Measurements from ENCODE around the gene TFR2. TPM values are rescaled to one million over a fixed set of nuclear protein-coding genes. Genes with fewer than 3 reads are reported as not detected.

Gene TFR2
- total and polyA plus RNA-seq, 2 donors (not counting 3 experiments of a cell fraction or from before 2014, with no cell fraction given), result 0.37 to 0.60 TPM

GRCh38 chr7:100649826-100650565 lies 8.6 kb upstream of the TFR2 start:
- DNase-seq (ENCODE audit: low read depth, low spot score) (no peak), FAIRE-seq (no peak)
- no peak overlapping the region for H3K4me3 ChIP-seq (replicated peaks in 1 of 3; ENCODE audit: insufficient read depth in 1 of 3, low read depth in 1 of 3, low read length in 3 of 3)
- ChIA-PET POLR2A (no interaction called here), CTCF (interaction anchor here (1.5 kb wide), 1 partner anchor 105 kb away, joined by 4 read pairs; no protein-coding TSS in a partner anchor)
- dilution Hi-C loops (cut with MboI; ENCODE audit: extremely low pct_ligation_motif_present, low sequenced_read_pairs), result no loop called here
- no peaks in the 10 kb centered on the region for H3K79me2 ChIP-seq (ENCODE audit: control insufficient read depth, insufficient read depth, low read length)
- no peaks in the 10 kb centered on the region for H3K4me1 ChIP-seq (ENCODE audit: control insufficient read depth, extremely low read depth, insufficient read depth, low read length)
- peaks cover 0 to 3% of the 10 kb centered on the region in 2 experiments for H3K27me3 ChIP-seq (ENCODE audit: control insufficient read depth in 2 of 2, insufficient read depth in 2 of 2, low read length in 2 of 2)
- H3K4me2 ChIP-seq (ENCODE audit: insufficient read depth, low read length), result no peak overlapping the region
- no peaks in the 10 kb centered on the region for H3K36me3 ChIP-seq (ENCODE audit: control insufficient read depth in 2 of 2, extremely low read depth in 1 of 2, insufficient read depth in 2 of 2, low read length in 2 of 2)
- BruUV-seq (replicated peaks), result no TSS peak
- no peak overlapping the region for H3K27ac ChIP-seq (ENCODE audit: insufficient read depth, low read depth, low read length)
- H4K20me1 ChIP-seq (replicated peaks; ENCODE audit: control insufficient read depth, extremely low read depth, insufficient read depth, low read length), result no peaks in the 10 kb centered on the region
- H3K9ac ChIP-seq (replicated peaks; ENCODE audit: extremely low read depth, insufficient read depth, low read length), result no peak overlapping the region
- no peak overlapping the region for H2AFZ ChIP-seq (ENCODE audit: low read depth, low read length)
- TF ChIP-seq POLR2A (IDR thresholded peaks at IDR 0.05; ENCODE audit: low read depth, low read length), result no peak
- H3K9me3 ChIP-seq (replicated peaks; ENCODE audit: control insufficient read depth, insufficient read depth, low read length), result no peaks in the 10 kb centered on the region
- intact Hi-C loops (cut with micrococcal nuclease), result no loop called here
- no peaks in the 10 kb centered on the region for H3K9me1 ChIP-seq (replicated peaks; ENCODE audit: control insufficient read depth, extremely low read depth, insufficient read depth, low read length)

GRCh38 chr7:100642534-100642907 lies 1.2 kb upstream of the TFR2 start:
- DNase-seq (ENCODE audit: low read depth, low spot score), result no peak
- H4K20me1 ChIP-seq (replicated peaks; ENCODE audit: control insufficient read depth, extremely low read depth, insufficient read depth, low read length), result no peaks in the 10 kb centered on the region
- no peak overlapping the region for H3K9ac ChIP-seq (replicated peaks; ENCODE audit: extremely low read depth, insufficient read depth, low read length)
- H3K79me2 ChIP-seq (ENCODE audit: control insufficient read depth, insufficient read depth, low read length), result no peaks in the 10 kb centered on the region
- no peaks in the 10 kb centered on the region for H3K27me3 ChIP-seq (ENCODE audit: control insufficient read depth in 2 of 2, insufficient read depth in 2 of 2, low read length in 2 of 2)
- H3K4me2 ChIP-seq (ENCODE audit: insufficient read depth, low read length), result no peak overlapping the region
- CTCF ChIA-PET, result no interaction called here
- no peaks in the 10 kb centered on the region for H3K4me1 ChIP-seq (ENCODE audit: control insufficient read depth, extremely low read depth, insufficient read depth, low read length)
- TF ChIP-seq FOS (IDR thresholded peaks at IDR 0.05; ENCODE audit: borderline replicate concordance, insufficient read depth, low read length) (no peak), GATA2 (IDR thresholded peaks at IDR 0.05; ENCODE audit: insufficient read depth, insufficient read length, low read depth, low read length) (no peak), POLR2A (IDR thresholded peaks at IDR 0.05; ENCODE audit: low read depth, low read length) (no peak), POLR2AphosphoS5 (IDR thresholded peaks at IDR 0.05; ENCODE audit: insufficient read depth, low read depth, low read length) (no peak), MYC (IDR thresholded peaks at IDR 0.05; ENCODE audit: low read depth, low read length) (no peak), JUN (IDR thresholded peaks at IDR 0.05; ENCODE audit: borderline replicate concordance, insufficient read depth, insufficient read length, low read depth) (no peak), EZH2 (IDR thresholded peaks at IDR 0.05; ENCODE audit: borderline replicate concordance, low read depth, low read length, severe bottlenecking) (no peak)
- TF ChIP-seq, protein P1, sequence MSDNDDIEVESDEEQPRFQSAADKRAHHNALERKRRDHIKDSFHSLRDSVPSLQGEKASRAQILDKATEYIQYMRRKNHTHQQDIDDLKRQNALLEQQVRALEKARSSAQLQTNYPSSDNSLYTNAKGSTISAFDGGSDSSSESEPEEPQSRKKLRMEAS (IDR thresholded peaks at IDR 0.05; ENCODE audit: insufficient read depth, insufficient read length), result no peak
- TF ChIP-seq, protein P2, sequence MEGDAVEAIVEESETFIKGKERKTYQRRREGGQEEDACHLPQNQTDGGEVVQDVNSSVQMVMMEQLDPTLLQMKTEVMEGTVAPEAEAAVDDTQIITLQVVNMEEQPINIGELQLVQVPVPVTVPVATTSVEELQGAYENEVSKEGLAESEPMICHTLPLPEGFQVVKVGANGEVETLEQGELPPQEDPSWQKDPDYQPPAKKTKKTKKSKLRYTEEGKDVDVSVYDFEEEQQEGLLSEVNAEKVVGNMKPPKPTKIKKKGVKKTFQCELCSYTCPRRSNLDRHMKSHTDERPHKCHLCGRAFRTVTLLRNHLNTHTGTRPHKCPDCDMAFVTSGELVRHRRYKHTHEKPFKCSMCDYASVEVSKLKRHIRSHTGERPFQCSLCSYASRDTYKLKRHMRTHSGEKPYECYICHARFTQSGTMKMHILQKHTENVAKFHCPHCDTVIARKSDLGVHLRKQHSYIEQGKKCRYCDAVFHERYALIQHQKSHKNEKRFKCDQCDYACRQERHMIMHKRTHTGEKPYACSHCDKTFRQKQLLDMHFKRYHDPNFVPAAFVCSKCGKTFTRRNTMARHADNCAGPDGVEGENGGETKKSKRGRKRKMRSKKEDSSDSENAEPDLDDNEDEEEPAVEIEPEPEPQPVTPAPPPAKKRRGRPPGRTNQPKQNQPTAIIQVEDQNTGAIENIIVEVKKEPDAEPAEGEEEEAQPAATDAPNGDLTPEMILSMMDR (IDR thresholded peaks at IDR 0.05; ENCODE audit: extremely low read depth in 1 of 2, insufficient read depth in 1 of 2, low read depth in 1 of 2, low read length in 2 of 2), result no peak
- BruUV-seq (replicated peaks), result no TSS peak
- H2AFZ ChIP-seq (ENCODE audit: low read depth, low read length), result no peak overlapping the region
- dilution Hi-C loops (cut with MboI; ENCODE audit: extremely low pct_ligation_motif_present, low sequenced_read_pairs) (no loop called here), intact Hi-C loops (cut with micrococcal nuclease) (no loop called here)
- no peaks in the 10 kb centered on the region for H3K36me3 ChIP-seq (ENCODE audit: control insufficient read depth in 2 of 2, extremely low read depth in 1 of 2, insufficient read depth in 2 of 2, low read length in 2 of 2)
- no peaks in the 10 kb centered on the region for H3K9me1 ChIP-seq (replicated peaks; ENCODE audit: control insufficient read depth, extremely low read depth, insufficient read depth, low read length)
- FAIRE-seq, result no peak
- POLR2A ChIA-PET, result no interaction called here
- H3K4me3 ChIP-seq (replicated peaks in 1 of 3; ENCODE audit: insufficient read depth in 1 of 3, low read depth in 1 of 3, low read length in 3 of 3), result no peak overlapping the region
- H3K27ac ChIP-seq (ENCODE audit: insufficient read depth, low read depth, low read length), result no peak overlapping the region
- H3K9me3 ChIP-seq (replicated peaks; ENCODE audit: control insufficient read depth, insufficient read depth, low read length), result no peaks in the 10 kb centered on the region
